Suppressor macrophage (primary cell): ENCODE data around the gene LRRN3.
A peak's percentile ranks its signal among the peaks of the same experiment; 100 is the strongest.
"Not testable (repeated sequence)": the region's sequence is repeated elsewhere in the genome, so short reads cannot be mapped to it uniquely, and the experiment has no call there.

Experiments
- DNase-seq, 4 experiments: peaks; one replicate each; pipeline ENCODE4 v3.0.0-alpha.2; 2020 to 2022
- total RNA-seq, 17 experiments: gene quantifications; one replicate each; lab custom pipeline; 2026; ENCODE audit warnings: mixed read lengths in 6 of 17, inconsistent platforms in 3 of 17; lab: John Stamatoyannopoulos, UW

The LRRN3 gene
- 0 to 2.1 (median 0.04) reads per million in 17 experiments for total RNA-seq

DNA sequence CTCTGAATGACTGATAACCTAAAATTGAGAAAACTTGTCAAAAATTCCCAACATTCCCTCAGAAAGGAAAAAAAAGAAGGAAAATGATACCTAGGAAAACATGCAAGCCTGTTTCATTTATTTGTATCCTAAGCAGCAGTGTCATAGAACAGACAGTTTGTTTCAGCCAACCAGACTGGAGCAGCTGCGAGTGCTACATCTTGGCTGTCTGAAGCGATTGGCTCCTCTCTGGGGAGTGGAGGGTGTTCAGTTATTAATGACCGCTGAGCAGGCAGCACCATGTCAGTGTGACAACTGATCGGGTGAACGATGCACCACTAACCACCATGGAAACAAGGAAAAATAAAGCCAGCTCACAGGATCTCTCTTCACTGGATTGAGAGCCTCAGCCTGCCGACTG lies at the start of gene LRRN3:
LRRN3 (plus strand) TSS at position 282 of the 400 bp plus-strand sequence. CDS start 31,646 bp downstream, outside the sequence.
- DNase-seq: no peak

DNA sequence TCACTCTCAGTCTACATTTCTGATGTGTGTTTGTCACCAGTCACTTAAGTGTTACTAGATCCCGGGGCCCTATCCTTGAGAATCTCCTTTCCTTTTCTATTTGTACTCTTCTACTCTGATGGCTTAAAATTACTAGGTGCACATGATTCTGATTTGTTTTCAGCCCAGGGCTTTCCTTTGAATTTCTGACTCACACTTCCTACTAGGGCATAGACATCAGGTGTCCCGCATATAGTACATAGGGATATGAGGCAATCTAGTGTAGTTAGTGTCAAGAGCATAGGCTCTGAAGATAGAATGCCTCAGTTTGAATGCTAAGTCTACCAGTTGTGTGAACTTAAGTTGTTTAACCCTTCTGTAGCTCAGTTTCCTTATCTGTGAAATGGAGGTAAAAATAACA lies 49.4 kb upstream of the LRRN3 start:
- DNase-seq: no peak

GRCh38 chr7:111042842-111043241 lies 48.1 kb upstream of the LRRN3 start:
- no peak for DNase-seq

GRCh38 chr7:111043561-111043960 lies 47.4 kb upstream of the LRRN3 start:
- DNase-seq: no peak

DNA sequence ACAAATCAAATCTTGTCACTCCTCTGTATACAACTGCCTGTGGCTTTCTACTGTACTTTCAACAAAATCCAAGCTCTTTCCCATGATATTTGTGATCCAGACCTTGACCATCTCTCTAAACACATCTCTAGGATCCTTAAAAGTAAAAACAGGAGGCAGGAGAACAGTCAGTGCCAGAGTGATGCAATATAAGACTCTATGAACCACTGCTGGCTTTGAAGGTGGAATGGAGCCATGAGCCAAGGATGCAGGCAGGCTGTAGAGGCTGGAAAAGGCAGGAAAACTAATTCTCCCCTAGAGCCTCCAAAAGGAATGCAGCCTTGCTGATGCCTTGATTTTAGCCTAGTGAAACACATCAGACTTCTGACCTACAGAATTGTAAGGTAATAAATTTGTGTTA lies 45.5 kb upstream of the LRRN3 start:
- DNase-seq: no peak

DNA sequence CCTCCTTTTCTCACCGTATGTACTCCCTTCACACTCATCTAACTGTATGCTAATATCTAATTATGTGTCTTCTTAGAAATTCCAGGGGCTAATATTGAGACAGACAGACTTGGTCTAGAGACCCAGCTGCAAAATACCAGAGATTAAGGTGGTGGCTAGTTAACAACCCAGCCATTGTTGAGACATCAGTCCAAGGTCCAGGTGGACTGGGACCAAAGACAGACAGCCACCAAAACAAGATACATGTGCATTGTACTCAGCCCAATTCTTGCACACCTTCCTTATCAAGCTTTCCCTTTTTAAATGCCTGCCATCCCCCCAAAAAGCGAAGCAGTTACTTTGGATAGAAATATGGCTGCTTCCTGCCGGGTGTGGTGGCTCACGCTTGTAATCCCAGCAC lies 43.3 kb upstream of the LRRN3 start:
- DNase-seq: no peak

- no peak for DNase-seq
These were observed 40.8 kb upstream of the LRRN3 start for GRCh38 chr7:111049971-111050680.

GRCh38 chr7:111050875-111051416 lies 40.0 kb upstream of the LRRN3 start:
- no peak for DNase-seq

DNA sequence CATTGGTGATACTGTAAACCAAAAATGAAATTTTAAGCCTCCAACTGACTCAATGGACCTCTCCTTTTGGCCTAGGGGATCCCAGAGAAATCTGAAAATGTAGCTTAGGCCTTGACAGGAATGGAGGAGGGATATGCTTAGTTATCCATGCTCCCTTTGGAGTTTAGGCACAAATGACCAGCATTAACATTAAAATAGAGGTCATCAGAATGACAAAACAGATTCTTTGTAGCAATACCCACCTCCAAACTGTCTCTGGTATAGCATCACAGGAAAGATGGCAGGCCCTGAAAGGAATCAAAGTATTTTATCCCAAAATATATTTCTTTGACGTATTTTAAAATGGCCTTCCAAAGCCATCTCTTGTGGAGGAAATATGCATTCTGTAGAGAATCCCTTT lies 39.1 kb upstream of the LRRN3 start:
- DNase-seq: no peak

- no peak for DNase-seq
These were observed 37.9 kb upstream of the LRRN3 start for GRCh38 chr7:111053035-111053434.

- DNase-seq: no peak
These were observed 34.6 kb upstream of the LRRN3 start for GRCh38 chr7:111056371-111056770.

DNA sequence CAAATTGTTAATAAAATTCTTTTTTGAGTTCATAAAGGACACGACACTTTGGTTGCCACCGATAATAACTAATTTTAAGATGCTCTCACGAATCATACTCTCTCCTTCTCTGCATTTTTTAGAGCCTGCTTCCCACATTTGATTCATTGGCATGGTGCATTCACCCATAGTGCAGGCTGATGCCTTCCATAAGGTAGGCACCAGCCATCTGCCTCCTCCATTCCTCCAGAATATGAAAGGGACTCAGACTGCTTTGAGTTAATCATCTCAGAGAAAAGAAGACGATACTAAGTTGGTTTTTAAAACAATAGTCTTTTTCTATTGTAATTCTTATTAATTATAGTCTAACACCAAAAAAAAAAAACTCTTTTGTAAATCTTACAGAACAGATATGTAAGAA lies 33.9 kb upstream of the LRRN3 start:
- no peak for DNase-seq

- DNase-seq: no peak
These were observed 31.1 kb upstream of the LRRN3 start for GRCh38 chr7:111059833-111060232.

GRCh38 chr7:111063166-111063565 lies 27.8 kb upstream of the LRRN3 start:
- no peak for DNase-seq

DNA sequence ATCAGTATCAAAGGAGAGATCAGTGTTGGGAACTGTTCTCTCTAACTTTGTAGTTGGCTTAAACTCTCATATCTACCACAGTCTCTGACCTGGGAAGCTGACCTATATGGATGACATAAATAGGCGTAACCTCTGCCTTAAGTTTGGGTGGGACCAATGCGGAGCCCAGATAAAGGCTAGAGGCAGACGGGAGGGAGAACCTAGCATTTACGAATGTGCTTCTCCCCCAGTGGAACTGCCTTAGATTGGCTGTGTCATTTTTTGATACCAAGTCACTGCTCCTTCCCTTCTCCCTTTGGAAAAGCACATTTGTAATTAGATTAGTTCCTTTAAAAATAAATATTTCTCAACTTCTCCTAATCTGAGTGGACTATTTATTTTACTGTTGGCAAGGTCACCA lies 23.7 kb upstream of the LRRN3 start:
- DNase-seq: no peak

DNA sequence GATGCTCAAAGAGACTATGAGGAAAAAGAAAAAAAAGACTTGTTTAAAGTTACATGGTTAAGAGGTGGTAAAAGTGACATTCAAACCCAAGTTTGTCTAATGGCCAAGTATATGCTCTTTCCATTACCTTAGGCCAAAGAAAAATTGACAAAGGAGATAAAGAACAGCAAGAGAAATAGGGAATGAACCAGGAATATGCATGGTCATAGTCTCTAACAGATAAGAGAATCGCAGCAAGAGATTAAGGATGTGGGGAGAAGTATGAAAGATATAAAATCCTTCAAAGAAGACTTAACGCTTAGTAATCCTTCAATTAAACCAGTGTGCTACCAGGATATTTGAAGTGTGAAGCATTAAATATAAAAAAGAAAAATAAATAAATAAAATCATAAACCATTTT lies 23.2 kb upstream of the LRRN3 start:
- no peak for DNase-seq

DNA sequence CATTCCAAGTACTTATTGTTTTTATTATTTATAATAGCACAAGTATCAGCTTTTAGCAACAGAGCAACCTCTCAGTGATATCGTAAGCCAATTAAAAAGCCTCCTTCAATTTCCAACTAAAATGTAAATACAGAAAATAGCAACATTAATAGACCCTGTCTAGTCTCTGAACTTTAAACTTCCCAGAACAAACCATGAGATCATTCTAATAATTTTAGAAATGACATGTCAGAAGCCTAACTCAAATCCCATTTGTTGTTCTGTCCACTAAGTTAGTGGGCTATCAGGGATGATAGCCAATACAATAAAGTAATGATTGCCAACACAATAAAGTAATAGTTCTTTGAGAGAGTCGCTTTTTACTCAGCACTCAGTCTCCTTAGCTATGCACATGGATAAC lies 22.3 kb upstream of the LRRN3 start:
- no peak for DNase-seq

GRCh38 chr7:111071556-111071955 lies 19.4 kb upstream of the LRRN3 start:
- DNase-seq: no peak

- DNase-seq: not testable (repeated sequence)
These were observed 18.3 kb upstream of the LRRN3 start for GRCh38 chr7:111072658-111073057.

DNA sequence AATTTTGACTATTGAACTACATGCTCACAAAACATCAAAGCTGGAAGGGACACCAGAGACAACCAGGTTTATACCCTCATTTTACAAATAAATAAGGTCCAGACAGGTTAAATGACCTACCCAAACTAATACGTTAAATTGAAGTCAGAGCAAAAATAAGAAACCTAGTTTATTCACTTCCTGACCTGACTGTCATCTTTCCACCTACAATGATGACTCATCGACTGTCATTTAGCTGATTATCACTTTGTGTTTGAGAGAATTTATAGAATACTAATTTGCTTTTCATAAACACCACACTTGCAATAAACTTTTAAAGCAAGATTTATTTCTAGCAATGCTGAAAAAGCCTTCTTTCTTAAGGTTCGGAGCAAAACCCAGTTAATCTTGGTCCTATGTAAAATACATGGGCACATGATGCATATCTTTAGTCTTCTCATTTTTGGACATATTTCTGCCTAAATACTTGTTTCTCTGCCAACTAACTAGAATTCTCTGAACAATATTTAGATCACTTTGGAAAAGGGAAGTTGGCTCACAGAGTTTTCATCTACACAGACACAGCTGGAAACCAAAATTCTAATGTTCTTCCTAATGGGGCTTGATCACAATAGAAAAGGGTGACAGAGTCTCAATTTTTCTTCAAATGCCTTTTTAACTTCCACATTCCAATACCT lies 16.7 kb upstream of the LRRN3 start:
- peak in 2 of 4 experiments; percentile 49 to 51 for DNase-seq

DNA sequence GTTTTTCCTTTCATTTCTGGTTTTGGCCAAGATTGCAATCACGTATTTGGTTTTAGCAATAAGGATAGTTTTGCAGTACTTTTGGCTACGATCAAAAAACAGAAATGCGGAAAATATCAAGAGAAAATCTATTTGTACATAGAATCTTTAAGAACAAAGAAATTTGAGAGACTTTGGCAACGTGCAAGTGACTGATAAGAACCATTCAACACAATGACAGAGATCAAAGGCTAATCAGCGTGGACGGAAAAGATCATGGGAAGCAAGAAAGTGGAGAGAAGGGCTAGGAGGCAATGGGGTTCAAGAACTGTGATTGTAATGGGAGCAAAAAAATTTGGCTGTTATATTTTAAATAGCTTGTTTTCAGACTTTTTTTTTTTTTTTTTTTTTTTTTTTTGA lies 16.2 kb upstream of the LRRN3 start:
- DNase-seq: no peak

DNA sequence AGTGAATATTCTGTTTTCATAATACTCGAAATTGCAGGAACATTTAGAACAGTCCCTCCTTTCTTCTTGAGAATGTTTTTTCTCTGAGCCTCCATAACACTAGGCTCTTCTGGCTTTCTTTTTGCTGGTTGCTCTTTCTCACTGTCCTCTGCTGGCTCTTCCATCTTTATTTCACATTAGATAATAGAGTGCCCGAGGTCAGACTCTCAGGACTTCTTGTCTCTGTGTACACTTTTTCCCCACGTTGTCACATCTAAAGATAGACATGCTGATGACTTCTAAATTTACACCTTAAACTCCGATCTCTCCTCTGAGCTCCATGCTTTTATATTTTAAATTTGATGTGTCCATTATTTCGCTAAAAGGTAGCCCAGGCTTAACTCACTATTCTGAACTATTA lies 15.4 kb upstream of the LRRN3 start:
- no peak for DNase-seq

DNA sequence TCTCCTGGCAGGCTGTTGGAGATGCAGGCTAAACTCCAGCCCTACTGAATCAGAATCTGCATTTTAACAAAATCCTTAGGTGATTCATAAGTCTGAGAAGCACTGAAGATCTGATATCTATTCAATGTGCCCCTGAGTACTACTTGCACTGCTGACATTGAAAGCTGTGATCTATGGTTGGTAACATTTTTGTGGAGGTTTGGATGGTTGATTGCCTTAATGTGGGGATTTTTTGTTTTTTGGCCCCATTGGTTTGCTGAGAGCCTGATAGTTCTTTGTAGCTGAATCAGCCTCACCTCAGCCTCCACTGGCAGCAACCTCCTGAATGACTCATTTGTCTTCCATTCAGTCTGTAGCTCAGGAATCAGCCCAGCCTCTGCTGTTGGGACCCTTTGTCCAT lies 14.7 kb upstream of the LRRN3 start:
- no peak for DNase-seq

- no peak for DNase-seq
These were observed 13.9 kb upstream of the LRRN3 start for GRCh38 chr7:111077001-111077400.
